OCI-LY1 (cell line): ENCODE measurements around the gene OXLD1.

Experiments
- H2AFZ ChIP-seq: fragments of 200-600 bp; sonication (generic), shearing (Covaris generic); 2 replicates; pipeline ENCODE4 v1.6.0; 2014; ENCODE audit warnings: antibody characterized with exemption, mild to moderate bottlenecking, low read length
- H3F3A ChIP-seq: fragments of 200-600 bp; sonication (generic), shearing (Covaris generic); 2 replicates; pipeline ENCODE4 v1.6.0; 2014; ENCODE audit warnings: mild to moderate bottlenecking, antibody characterized with exemption, low read length, moderate library complexity; ENCODE audit not compliant: insufficient read depth
- H3K27ac ChIP-seq: fragments of 200-600 bp; sonication (generic); 2 replicates; pipeline ENCODE4 v1.5.1; 2014; ENCODE audit warnings: low read length, mixed run types, mild to moderate bottlenecking, low read depth; ENCODE audit not compliant: poor library complexity, severe bottlenecking
- H3K27me3 ChIP-seq: fragments of 200-600 bp; sonication (generic); 2 replicates; pipeline ENCODE4 v1.6.0; 2014; ENCODE audit warnings: antibody characterized with exemption, mild to moderate bottlenecking, low read length, moderate library complexity; ENCODE audit not compliant: insufficient read depth
- H3K36me3 ChIP-seq: fragments of 200-600 bp; sonication (generic); 2 replicates; pipeline ENCODE4 v1.6.1; 2014; ENCODE audit warnings: mild to moderate bottlenecking, antibody characterized with exemption, low read length, moderate library complexity, mixed read lengths; ENCODE audit not compliant: insufficient read depth
- H3K4me1 ChIP-seq: fragments of 200-600 bp; sonication (generic); 2 replicates; pipeline ENCODE4 v1.5.1; 2014; ENCODE audit warnings: mild to moderate bottlenecking, low read length, moderate library complexity; ENCODE audit not compliant: insufficient read depth, severe bottlenecking
- H3K4me2 ChIP-seq: fragments of 200-600 bp; sonication (generic), shearing (Covaris generic); 2 replicates; pipeline ENCODE4 v1.6.1; 2014; ENCODE audit warnings: low read length
- H3K4me3 ChIP-seq: fragments of 200-600 bp; sonication (generic); 2 replicates; pipeline ENCODE4 v1.5.1; 2014; ENCODE audit warnings: low read length, low read depth, mild to moderate bottlenecking, mixed read lengths; ENCODE audit not compliant: poor library complexity, severe bottlenecking
- H3K79me2 ChIP-seq: fragments of 200-600 bp; shearing (Covaris generic); 2 replicates; pipeline ENCODE4 v1.6.1; 2016; ENCODE audit warnings: mixed run types, low read length, mixed read lengths; ENCODE audit not compliant: insufficient read depth
- H3K9ac ChIP-seq: fragments of 200-600 bp; sonication (generic), shearing (Covaris generic); 2 replicates; pipeline ENCODE4 v1.6.1; 2014; ENCODE audit warnings: mild to moderate bottlenecking, low read length, mixed read lengths
- H3K9me2 ChIP-seq: fragments of 200-600 bp; sonication (generic), shearing (Covaris generic); 2 replicates; pipeline ENCODE4 v1.6.1; 2014; ENCODE audit warnings: low read depth, mild to moderate bottlenecking, low read length, mixed read lengths
- H3K9me3 ChIP-seq: fragments of 200-600 bp; shearing (Covaris generic); 2 replicates; pipeline ENCODE4 v1.6.1; 2014; ENCODE audit warnings: low read length, mixed read lengths
- H4K20me1 ChIP-seq: fragments of 200-600 bp; sonication (generic), shearing (Covaris generic); 2 replicates; pipeline ENCODE4 v1.6.0; 2016; ENCODE audit warnings: mild to moderate bottlenecking, low read length; ENCODE audit not compliant: insufficient read depth
- EZH2 ChIP-seq: fragments of 200-600 bp; sonication (generic), shearing (Covaris generic); IDR thresholded peaks from 2 replicates; pipeline ENCODE4 v1.8.0; 2017; ENCODE audit warnings: borderline replicate concordance, mixed run types, mild to moderate bottlenecking, antibody characterized with exemption, low read length, moderate library complexity, mixed read lengths
- TF ChIP-seq, protein P1 (sequence below): fragments of 200-600 bp; sonication (generic), shearing (Covaris generic); IDR thresholded peaks from 2 replicates; pipeline ENCODE4 v1.5.1; 2017; ENCODE audit warnings: mild to moderate bottlenecking, antibody characterized with exemption, low read length, moderate library complexity, mixed read lengths

OXLD1 gene

DNA sequence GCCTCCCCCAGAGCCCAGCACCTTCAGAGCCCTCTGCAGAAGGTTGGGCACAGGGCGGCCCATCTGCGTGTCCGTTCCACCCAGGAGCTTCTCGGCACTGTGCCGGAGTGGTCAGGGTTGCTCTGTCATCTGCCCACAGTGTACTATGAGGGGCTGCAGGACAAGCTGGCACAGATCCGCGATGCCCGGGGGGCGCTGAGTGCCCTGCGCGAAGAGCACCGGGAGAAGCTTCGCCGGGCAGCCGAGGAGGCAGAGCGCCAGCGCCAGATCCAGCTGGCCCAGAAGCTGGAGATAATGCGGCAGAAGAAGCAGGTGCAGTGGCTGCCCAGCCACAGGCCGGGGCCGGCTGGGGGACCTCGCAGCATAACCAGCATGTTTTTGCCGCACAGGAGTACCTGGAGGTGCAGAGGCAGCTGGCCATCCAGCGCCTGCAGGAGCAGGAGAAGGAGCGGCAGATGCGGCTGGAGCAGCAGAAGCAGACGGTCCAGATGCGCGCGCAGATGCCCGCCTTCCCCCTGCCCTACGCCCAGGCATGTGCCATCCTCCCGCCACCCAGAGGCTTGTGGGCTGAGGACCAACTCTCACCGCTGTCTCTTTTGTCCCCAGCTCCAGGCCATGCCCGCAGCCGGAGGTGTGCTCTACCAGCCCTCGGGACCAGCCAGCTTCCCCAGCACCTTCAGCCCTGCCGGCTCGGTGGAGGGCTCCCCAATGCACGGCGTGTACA, 30.0 kb upstream of the OXLD1 start:
- no peaks in the 10 kb centered on the region for H3K9me3 ChIP-seq
- H3K9me2 ChIP-seq = no peaks in the 10 kb centered on the region
- H3K9ac ChIP-seq = no peak overlapping the region
- H3K36me3 ChIP-seq = peaks cover 90% of the 10 kb centered on the region
- H3K27ac ChIP-seq = no peak overlapping the region
- no peaks in the 10 kb centered on the region for H3F3A ChIP-seq
- no peaks in the 10 kb centered on the region for H3K27me3 ChIP-seq
- TF ChIP-seq EZH2 = no peak
- TF ChIP-seq, protein P1, sequence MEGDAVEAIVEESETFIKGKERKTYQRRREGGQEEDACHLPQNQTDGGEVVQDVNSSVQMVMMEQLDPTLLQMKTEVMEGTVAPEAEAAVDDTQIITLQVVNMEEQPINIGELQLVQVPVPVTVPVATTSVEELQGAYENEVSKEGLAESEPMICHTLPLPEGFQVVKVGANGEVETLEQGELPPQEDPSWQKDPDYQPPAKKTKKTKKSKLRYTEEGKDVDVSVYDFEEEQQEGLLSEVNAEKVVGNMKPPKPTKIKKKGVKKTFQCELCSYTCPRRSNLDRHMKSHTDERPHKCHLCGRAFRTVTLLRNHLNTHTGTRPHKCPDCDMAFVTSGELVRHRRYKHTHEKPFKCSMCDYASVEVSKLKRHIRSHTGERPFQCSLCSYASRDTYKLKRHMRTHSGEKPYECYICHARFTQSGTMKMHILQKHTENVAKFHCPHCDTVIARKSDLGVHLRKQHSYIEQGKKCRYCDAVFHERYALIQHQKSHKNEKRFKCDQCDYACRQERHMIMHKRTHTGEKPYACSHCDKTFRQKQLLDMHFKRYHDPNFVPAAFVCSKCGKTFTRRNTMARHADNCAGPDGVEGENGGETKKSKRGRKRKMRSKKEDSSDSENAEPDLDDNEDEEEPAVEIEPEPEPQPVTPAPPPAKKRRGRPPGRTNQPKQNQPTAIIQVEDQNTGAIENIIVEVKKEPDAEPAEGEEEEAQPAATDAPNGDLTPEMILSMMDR = no peak
- no peak overlapping the region for H3K4me3 ChIP-seq
- no peak overlapping the region for H3K4me2 ChIP-seq
- no peaks in the 10 kb centered on the region for H4K20me1 ChIP-seq
- no peak overlapping the region for H2AFZ ChIP-seq
- H3K4me1 ChIP-seq = peaks cover 9% of the 10 kb centered on the region
- H3K79me2 ChIP-seq = peaks cover 5% of the 10 kb centered on the region; the same call in 1 of the 2 replicates

DNA sequence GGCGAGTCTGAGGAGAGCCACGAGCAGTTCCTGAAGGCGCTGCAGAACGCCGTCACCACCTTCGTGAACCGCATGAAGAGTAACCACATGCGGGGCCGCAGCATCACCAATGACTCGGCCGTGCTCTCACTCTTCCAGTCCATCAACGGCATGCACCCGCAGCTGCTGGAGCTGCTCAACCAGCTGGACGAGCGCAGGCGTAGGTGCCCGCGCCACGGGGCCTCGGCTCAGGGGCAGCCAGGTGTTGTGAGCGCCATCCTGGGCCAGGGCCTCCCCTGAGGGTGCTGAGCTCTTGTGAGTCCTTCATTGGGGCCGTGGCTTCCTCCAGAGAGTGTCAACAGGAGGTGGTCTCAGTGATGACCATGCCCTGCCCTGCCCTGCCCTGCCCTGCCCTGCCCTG, 29.4 kb upstream of the OXLD1 start:
- Histone ChIP-seq H3K9me3 (no peaks in the 10 kb centered on the region), H3K36me3 (peaks cover 90% of the 10 kb centered on the region), H3K79me2 (no peaks in the 10 kb centered on the region), H4K20me1 (no peaks in the 10 kb centered on the region), H3F3A (no peaks in the 10 kb centered on the region), H3K4me3 (no peak overlapping the region), H3K9me2 (no peaks in the 10 kb centered on the region), H3K27me3 (no peaks in the 10 kb centered on the region), H3K9ac (no peak overlapping the region), H3K4me1 (peaks cover 4% of the 10 kb centered on the region), H3K4me2 (no peak overlapping the region), H2AFZ (no peak overlapping the region), H3K27ac (no peak overlapping the region)
- no peak for TF ChIP-seq EZH2
- TF ChIP-seq, protein P1 = no peak

DNA sequence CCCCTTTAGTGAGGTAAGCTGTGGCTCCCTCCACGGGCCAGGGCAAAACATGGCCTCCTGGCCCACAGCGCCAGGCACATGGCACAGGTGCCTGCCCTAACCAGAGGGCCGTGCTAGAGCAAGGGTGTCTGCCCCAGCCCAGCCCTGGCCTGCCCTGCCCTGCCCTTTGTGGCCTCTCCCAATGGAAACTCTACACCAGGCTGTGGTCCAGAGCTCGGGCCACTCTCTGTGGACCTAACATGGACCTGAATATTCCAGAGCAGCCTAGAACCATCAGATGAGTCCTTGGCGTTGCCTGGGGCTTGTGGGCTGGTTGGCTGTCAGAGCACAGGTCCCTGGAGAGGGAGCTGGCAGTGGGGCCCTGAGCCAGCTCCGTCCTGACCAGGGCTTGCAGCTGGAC, 28.8 kb upstream of the OXLD1 start:
- Histone ChIP-seq H3F3A (no peaks in the 10 kb centered on the region), H2AFZ (no peak overlapping the region), H3K27me3 (no peaks in the 10 kb centered on the region), H3K4me3 (no peak overlapping the region), H3K9me2 (no peaks in the 10 kb centered on the region), H3K4me2 (no peak overlapping the region), H3K27ac (no peak overlapping the region), H3K9me3 (no peaks in the 10 kb centered on the region), H3K4me1 (no peaks in the 10 kb centered on the region), H3K79me2 (no peaks in the 10 kb centered on the region), H3K36me3 (peaks cover 93% of the 10 kb centered on the region), H4K20me1 (no peaks in the 10 kb centered on the region), H3K9ac (no peak overlapping the region)
- TF ChIP-seq, protein P1 = no peak
- no peak for TF ChIP-seq EZH2
